Liver (tissue), 3 donors: ENCODE measurements around the gene TESK2.

Source experiments
- CTCF ChIP-seq: fragments of 150-350 bp; IDR thresholded peaks from 2 replicates; pipeline ENCODE4 v1.5.1; 2017; ENCODE audit warnings: improper control_type of control experiment, low read depth, low read length; ENCODE audit not compliant: missing input control
- GABPA ChIP-seq, 2 donors: IDR thresholded peaks in 1 of 2; conservative IDR thresholded peaks in 1 of 2; 2 replicates each; pipeline ENCODE4 v1.6.1; 2016; ENCODE audit warnings: antibody characterized with exemption in 2 of 2, mild to moderate bottlenecking in 1 of 2, moderate library complexity in 1 of 2
- REST ChIP-seq: IDR thresholded peaks from 2 replicates; pipeline ENCODE4 v1.6.1; 2016; ENCODE audit warnings: antibody characterized with exemption, mild to moderate bottlenecking
- donor health status: healthy.
- donor health status: healthy.

- no peak for TF ChIP-seq CTCF
- TF ChIP-seq GABPA (IDR thresholded peaks at IDR 0.05 in 1 of 2, conservative IDR thresholded peaks at IDR 0.05 in 1 of 2), result no peak
- no peak for TF ChIP-seq REST
Measured at GRCh38 chr1:45446950-45447672, 43.9 kb downstream of the TESK2 start.
